ENCODE measurements around the gene LDLRAP1. TPM values are rescaled to one million over a fixed set of nuclear protein-coding genes. Genes with fewer than 3 reads are reported as not detected.
A peak's percentile ranks its signal among the peaks of the same experiment; 100 is the strongest.

The LDLRAP1 gene
- total and polyA plus RNA-seq, 2 experiments from 2014 or later: 9.6 to 22.7 TPM

DNA sequence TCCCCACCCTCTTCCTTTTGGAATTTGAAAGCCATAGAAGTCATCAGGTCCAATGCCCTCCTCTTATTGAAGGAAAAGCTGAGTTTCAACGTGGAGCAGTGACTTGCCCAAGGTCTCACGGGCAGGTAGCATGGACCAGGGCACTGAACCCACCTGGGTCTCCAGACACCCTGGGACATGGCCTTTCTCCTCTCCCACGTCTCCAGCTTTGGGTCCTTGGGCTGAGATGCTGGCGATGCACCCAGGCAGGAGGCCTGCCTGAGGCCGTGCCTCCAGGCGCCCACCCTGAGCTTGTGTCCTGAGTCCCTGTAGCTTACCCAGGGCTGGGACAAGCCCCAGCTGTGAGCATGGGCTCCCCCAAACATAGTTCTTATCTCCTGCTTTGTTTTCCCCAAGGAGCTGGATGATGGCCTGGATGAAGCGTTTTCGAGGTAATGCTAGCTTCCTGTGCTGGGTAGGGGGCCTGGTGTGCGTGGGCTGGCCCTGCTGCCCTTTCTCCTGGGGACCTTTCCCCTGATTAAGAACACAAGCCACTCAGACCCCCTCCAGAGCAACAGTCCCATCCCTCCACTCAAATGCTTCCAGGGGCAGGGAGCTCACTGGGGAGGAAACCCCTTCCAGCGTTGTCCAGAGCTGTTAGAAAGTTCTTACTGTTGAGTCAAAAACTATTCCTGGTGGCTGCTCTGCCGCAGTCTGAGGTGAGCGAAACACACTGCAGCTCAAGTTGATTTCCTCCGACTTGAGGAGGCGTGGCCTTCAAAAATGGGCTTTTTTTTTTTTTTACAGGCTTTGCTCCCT is 21.6 kb downstream of the LDLRAP1 start:
- no peak overlapping the region for H3K27ac Mint-ChIP-seq
- H3K9me3 Mint-ChIP-seq: no peaks in the 10 kb centered on the region
- no peak for TF ChIP-seq STAT1 (IDR thresholded peaks at IDR 0.05; ENCODE audit: unreplicated experiment)
- Histone ChIP-seq H4K20me1 (replicated peaks; ENCODE audit: insufficient read depth) (no peaks in the 10 kb centered on the region), H3K4me1 (ENCODE audit: insufficient read depth) (peaks cover 24% of the 10 kb centered on the region), H2AFZ (no peak overlapping the region), H3K27me3 (ENCODE audit: insufficient read depth) (no peaks in the 10 kb centered on the region), H3K36me3 (ENCODE audit: insufficient read depth) (no peaks in the 10 kb centered on the region), H3K4me2 (no peak overlapping the region), H3K9me2 (ENCODE audit: insufficient read depth) (no peaks in the 10 kb centered on the region), H3K4me3 (no peak overlapping the region), H3K27ac (ENCODE audit: low read depth) (0 out of 2 replicates have a peak overlapping the region, but pooled peaks have one; percentile 26), H3F3A (replicated peaks; ENCODE audit: low read depth) (no peaks in the 10 kb centered on the region), H3K79me2 (replicated peaks; ENCODE audit: insufficient read depth) (no peaks in the 10 kb centered on the region)
- no peak for DNase-seq (ENCODE audit: low spot score)
- peaks cover 42% of the 10 kb centered on the region for H3K4me1 Mint-ChIP-seq
- no peaks in the 10 kb centered on the region for H3K36me3 Mint-ChIP-seq (ENCODE audit: low read depth)
- H3K27me3 Mint-ChIP-seq (ENCODE audit: insufficient read depth, low read depth, poor library complexity): peaks cover 18% of the 10 kb centered on the region
- no peak overlapping the region for H3K4me3 Mint-ChIP-seq
- no peak for ATAC-seq

DNA sequence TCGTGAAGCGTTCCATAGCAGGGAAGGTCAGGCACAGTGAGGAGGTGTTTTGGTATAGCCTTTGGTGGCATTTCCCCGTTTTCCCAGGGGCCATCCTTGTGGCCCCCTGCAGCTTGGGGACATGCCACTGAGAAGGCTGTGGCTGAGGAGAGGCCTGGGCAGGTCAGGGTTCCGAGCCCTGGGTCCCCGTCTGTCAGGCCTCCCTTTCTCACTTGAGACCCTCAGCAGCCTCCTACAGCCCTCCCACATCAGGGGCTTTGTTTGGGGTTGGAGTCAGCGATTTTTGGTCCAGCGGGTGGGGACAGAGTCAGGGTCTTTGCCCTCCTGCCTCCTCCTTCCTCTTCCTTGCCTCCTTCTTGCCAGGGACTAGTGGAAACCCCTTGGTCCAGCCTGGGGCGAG is 22.2 kb downstream of the LDLRAP1 start:
- Histone ChIP-seq H4K20me1 (replicated peaks; ENCODE audit: insufficient read depth) (no peaks in the 10 kb centered on the region), H3K27ac (ENCODE audit: low read depth) (0 out of 2 replicates have a peak overlapping the region, but pooled peaks have one; percentile 26), H3K79me2 (replicated peaks; ENCODE audit: insufficient read depth) (no peaks in the 10 kb centered on the region), H3F3A (replicated peaks; ENCODE audit: low read depth) (no peaks in the 10 kb centered on the region), H3K4me1 (ENCODE audit: insufficient read depth) (peaks cover 24% of the 10 kb centered on the region), H3K4me3 (no peak overlapping the region), H3K4me2 (no peak overlapping the region), H3K27me3 (ENCODE audit: insufficient read depth) (no peaks in the 10 kb centered on the region), H3K36me3 (ENCODE audit: insufficient read depth) (no peaks in the 10 kb centered on the region), H3K9me2 (ENCODE audit: insufficient read depth) (no peaks in the 10 kb centered on the region), H2AFZ (no peak overlapping the region)
- no peaks in the 10 kb centered on the region for H3K36me3 Mint-ChIP-seq (ENCODE audit: low read depth)
- no peak overlapping the region for H3K27ac Mint-ChIP-seq
- DNase-seq (ENCODE audit: low spot score) (no peak), ATAC-seq (no peak)
- H3K9me3 Mint-ChIP-seq: no peaks in the 10 kb centered on the region
- H3K4me1 Mint-ChIP-seq: peaks cover 42% of the 10 kb centered on the region
- no peak overlapping the region; the same call in 2 of the 3 replicates for H3K4me3 Mint-ChIP-seq
- peaks cover 19% of the 10 kb centered on the region for H3K27me3 Mint-ChIP-seq (ENCODE audit: insufficient read depth, low read depth, poor library complexity)
- TF ChIP-seq ZNF331 (CRISPR knock-in tag; IDR thresholded peaks at IDR 0.05; ENCODE audit: low read depth): no peak
- TF ChIP-seq, protein P1, sequence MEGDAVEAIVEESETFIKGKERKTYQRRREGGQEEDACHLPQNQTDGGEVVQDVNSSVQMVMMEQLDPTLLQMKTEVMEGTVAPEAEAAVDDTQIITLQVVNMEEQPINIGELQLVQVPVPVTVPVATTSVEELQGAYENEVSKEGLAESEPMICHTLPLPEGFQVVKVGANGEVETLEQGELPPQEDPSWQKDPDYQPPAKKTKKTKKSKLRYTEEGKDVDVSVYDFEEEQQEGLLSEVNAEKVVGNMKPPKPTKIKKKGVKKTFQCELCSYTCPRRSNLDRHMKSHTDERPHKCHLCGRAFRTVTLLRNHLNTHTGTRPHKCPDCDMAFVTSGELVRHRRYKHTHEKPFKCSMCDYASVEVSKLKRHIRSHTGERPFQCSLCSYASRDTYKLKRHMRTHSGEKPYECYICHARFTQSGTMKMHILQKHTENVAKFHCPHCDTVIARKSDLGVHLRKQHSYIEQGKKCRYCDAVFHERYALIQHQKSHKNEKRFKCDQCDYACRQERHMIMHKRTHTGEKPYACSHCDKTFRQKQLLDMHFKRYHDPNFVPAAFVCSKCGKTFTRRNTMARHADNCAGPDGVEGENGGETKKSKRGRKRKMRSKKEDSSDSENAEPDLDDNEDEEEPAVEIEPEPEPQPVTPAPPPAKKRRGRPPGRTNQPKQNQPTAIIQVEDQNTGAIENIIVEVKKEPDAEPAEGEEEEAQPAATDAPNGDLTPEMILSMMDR (conservative IDR thresholded peaks at IDR 0.05; ENCODE audit: low read depth in 2 of 2): no peak
- TF ChIP-seq ZNF114 (CRISPR knock-in tag; IDR thresholded peaks at IDR 0.05): no peak
- TF ChIP-seq, protein P2, sequence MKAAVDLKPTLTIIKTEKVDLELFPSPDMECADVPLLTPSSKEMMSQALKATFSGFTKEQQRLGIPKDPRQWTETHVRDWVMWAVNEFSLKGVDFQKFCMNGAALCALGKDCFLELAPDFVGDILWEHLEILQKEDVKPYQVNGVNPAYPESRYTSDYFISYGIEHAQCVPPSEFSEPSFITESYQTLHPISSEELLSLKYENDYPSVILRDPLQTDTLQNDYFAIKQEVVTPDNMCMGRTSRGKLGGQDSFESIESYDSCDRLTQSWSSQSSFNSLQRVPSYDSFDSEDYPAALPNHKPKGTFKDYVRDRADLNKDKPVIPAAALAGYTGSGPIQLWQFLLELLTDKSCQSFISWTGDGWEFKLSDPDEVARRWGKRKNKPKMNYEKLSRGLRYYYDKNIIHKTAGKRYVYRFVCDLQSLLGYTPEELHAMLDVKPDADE (IDR thresholded peaks at IDR 0.05): no peak
- no peak for TF ChIP-seq EZH2 (IDR thresholded peaks at IDR 0.05; ENCODE audit: low read depth, unreplicated experiment)
- TF ChIP-seq STAT1 (IDR thresholded peaks at IDR 0.05; ENCODE audit: unreplicated experiment): no peak
- TF ChIP-seq NANOG (IDR thresholded peaks at IDR 0.05; ENCODE audit: borderline replicate concordance): no peak
- TF ChIP-seq, protein P3, sequence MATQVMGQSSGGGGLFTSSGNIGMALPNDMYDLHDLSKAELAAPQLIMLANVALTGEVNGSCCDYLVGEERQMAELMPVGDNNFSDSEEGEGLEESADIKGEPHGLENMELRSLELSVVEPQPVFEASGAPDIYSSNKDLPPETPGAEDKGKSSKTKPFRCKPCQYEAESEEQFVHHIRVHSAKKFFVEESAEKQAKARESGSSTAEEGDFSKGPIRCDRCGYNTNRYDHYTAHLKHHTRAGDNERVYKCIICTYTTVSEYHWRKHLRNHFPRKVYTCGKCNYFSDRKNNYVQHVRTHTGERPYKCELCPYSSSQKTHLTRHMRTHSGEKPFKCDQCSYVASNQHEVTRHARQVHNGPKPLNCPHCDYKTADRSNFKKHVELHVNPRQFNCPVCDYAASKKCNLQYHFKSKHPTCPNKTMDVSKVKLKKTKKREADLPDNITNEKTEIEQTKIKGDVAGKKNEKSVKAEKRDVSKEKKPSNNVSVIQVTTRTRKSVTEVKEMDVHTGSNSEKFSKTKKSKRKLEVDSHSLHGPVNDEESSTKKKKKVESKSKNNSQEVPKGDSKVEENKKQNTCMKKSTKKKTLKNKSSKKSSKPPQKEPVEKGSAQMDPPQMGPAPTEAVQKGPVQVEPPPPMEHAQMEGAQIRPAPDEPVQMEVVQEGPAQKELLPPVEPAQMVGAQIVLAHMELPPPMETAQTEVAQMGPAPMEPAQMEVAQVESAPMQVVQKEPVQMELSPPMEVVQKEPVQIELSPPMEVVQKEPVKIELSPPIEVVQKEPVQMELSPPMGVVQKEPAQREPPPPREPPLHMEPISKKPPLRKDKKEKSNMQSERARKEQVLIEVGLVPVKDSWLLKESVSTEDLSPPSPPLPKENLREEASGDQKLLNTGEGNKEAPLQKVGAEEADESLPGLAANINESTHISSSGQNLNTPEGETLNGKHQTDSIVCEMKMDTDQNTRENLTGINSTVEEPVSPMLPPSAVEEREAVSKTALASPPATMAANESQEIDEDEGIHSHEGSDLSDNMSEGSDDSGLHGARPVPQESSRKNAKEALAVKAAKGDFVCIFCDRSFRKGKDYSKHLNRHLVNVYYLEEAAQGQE (IDR thresholded peaks at IDR 0.05; ENCODE audit: unreplicated experiment): no peak

Measured in GM23338 (cell line).